NCI-H510A (cell line): ENCODE results near the gene ZBTB17.
"Not testable (repeated sequence)": the region's sequence is repeated elsewhere in the genome, so short reads cannot be mapped to it uniquely, and the experiment has no call there.

Experiments
- DNase-seq: peaks from one replicate; lab custom pipeline; 2025; lab: John Stamatoyannopoulos, UW

Gene ZBTB17

GRCh38 chr1:15896841-15897610 lies 78.9 kb downstream of the ZBTB17 start:
- not testable (repeated sequence) for DNase-seq

- DNase-seq: no peak
These were observed 80.7 kb downstream of the ZBTB17 start for GRCh38 chr1:15895233-15895632.

GRCh38 chr1:15892857-15893599 lies 82.9 kb downstream of the ZBTB17 start:
- DNase-seq: not testable (repeated sequence)
